Fibroblast of pulmonary artery (primary cell): Measurements from ENCODE around the gene WNT2.
A peak's percentile ranks its signal among the peaks of the same experiment; 100 is the strongest.

Experiments used
- DNase-seq: peaks from one replicate; pipeline ENCODE4 v3.0.0-alpha.2; 2010; ENCODE audit warnings: low read depth
- H3K4me3 ChIP-seq: replicated peaks from 2 replicates; pipeline ENCODE4 v1.5.1; 2011; ENCODE audit warnings: low read depth, mild to moderate bottlenecking, control low read depth, low read length, moderate library complexity
- TF ChIP-seq, protein P1 (sequence below): IDR thresholded peaks from 2 replicates; pipeline ENCODE4 v1.5.1; 2011; ENCODE audit warnings: mild to moderate bottlenecking, control low read depth, low read length, inconsistent platforms; ENCODE audit errors: missing control alignments

WNT2 gene

DNA sequence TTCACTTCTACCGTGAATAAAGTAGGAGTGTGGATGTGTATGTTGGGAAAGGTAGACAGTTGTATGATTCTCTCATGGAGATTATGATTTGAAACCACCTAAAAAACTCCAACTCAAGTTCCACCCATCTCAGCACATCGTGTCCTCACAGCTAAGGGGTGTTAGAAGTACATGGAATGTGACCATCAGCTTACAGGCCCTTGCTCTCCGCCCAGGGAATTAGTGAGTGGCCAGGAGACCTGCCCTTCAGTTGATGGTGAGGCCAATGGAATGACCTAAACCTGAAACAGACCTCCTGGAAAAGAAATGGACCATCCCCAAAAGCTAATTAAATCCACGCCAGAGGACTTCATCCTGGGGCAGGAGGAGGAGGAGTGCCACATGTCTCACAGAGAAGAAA lies 2.1 kb upstream of the WNT2 start:
- H3K4me3 ChIP-seq: no peak overlapping the region
- DNase-seq: no peak
- TF ChIP-seq, protein P1, sequence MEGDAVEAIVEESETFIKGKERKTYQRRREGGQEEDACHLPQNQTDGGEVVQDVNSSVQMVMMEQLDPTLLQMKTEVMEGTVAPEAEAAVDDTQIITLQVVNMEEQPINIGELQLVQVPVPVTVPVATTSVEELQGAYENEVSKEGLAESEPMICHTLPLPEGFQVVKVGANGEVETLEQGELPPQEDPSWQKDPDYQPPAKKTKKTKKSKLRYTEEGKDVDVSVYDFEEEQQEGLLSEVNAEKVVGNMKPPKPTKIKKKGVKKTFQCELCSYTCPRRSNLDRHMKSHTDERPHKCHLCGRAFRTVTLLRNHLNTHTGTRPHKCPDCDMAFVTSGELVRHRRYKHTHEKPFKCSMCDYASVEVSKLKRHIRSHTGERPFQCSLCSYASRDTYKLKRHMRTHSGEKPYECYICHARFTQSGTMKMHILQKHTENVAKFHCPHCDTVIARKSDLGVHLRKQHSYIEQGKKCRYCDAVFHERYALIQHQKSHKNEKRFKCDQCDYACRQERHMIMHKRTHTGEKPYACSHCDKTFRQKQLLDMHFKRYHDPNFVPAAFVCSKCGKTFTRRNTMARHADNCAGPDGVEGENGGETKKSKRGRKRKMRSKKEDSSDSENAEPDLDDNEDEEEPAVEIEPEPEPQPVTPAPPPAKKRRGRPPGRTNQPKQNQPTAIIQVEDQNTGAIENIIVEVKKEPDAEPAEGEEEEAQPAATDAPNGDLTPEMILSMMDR: no peak

DNA sequence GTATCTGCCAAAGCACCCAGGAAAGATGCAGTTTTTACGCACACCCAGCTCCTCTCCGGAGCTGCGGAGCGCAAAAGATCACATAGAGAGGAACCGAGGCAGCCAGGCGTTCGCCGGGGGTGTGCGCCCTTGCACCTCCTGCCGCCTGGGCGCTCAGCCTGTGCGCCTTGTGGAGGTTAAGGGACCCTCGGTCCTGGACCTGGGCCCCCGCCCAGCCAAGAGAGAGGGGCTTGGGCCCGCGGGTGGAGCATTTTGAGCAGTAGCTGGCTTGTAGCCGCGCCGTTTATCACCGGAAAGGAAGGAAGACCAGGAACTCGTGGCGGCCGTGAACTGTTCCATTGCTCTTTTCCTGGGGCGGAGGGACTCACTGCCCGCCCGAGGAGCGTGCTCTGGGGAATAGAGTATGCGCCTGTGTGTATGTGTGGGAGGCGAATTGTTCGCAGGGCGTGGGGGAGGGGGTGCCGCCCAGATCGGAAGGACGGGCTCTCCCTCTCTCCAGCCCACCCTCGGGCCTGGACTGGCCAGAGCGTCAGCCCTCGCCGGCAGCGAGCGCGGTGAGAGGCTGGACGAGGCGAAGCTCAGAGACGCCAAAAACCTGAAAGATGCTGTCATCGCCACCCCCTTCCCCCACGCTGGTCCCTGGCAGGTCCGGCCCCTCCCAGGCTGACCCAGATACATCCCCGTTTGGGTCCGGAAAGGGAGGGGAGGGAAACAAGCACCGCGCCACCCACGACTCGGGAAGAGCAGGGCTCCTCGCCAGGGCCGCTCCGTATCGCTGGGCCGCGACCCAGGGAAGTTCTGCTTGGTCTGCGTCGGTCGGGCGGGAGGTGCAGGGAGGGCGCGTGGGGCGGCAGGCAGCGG lies 1.2 kb upstream of the WNT2 start:
- peak; percentile 57 for DNase-seq
- H3K4me3 ChIP-seq: peak overlapping the region; percentile 48
- TF ChIP-seq, protein P1: no peak

DNA sequence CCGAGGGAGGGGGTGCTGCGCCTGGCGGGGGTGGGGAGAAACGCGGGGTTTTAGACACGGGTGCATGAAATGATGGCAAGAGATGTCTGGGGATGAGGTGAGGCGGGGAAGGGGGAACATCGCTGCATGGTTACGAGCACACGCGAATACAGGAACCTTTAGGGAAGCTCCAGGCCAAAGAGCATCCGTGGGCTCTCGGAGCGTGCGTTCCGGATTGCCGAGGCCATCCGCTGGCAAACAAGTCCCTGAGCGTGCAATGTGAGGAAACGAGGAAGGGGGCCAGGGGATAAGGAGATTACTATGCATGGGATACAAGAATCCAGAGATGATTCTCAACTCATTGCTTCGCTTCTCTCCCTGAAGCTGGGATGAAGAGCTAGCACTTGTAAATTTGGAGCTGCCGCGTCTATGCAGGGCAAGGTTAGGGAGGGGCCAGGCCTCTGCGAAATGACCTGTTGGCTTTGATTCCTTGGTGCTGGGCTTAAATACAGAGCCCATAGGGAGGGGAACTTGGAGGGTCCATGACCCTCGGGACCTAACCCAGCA lies 520 bp upstream of the WNT2 start:
- H3K4me3 ChIP-seq: peak overlapping the region; percentile 48
- DNase-seq: peak; percentile 34
- TF ChIP-seq, protein P1: no peak

DNA sequence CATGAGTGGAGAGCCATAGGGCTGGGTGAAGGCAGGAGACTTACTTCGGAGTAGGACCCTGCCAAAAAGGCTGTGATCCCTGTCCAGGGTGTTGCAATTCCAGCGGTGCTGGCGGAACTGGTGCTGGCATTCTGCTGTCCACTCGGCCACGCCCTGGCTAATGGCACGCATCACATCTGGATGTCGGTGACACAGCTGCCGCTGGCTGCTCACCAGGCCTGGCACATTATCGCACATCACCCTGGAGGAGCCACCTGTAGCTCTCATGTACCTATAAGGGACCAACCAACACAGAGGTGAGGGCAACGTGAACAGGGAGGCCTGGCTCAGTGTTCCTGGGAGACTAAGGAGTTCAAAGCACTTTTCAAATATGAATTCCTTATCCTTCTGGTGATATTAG lies 2.3 kb downstream of the WNT2 start:
- no peak overlapping the region for H3K4me3 ChIP-seq
- no peak for DNase-seq
- TF ChIP-seq, protein P1: no peak

DNA sequence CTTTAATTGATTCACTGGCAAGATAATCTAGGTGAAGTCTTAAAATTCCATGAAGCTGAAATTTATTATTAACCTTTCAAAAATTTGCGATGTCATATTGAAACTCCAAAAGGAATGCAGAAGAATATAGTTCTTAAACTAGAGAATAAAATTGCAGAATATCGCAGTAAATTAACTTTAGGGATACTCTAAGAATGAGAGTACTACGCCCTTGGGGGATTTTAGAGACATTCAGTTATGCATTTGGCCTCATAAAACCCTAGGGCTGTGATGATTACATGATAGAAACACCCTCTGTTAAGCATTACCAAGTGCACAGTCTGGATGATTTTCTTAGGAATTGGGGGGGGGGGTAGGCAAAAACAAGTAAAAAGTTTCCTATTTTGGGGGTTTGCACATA lies 3.7 kb downstream of the WNT2 start:
- no peak for DNase-seq
- H3K4me3 ChIP-seq: no peak overlapping the region
- TF ChIP-seq, protein P1: no peak

DNA sequence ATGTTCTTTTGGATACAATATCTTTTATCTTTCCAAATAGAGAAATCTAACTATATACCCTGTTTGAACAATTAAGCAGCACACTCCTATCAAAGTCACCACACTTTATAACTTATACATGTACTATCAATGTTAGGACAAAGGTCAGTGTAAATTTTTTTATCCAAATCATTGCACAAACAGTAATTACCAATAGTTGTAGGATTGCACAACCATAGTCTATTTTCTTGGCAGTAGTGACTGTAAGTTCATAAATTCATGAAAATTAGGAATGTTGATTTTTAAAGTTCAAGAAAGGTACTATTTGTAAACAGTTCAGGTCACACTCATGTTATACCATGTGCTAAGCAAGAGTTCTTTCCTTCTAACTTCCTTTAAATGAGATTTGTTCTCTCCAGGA lies 9.3 kb downstream of the WNT2 start:
- TF ChIP-seq, protein P1: no peak
- no peak for DNase-seq
- no peak overlapping the region for H3K4me3 ChIP-seq
